ENCODE results near the gene BMP2K.
"Not testable (repeated sequence)": the region's sequence is repeated elsewhere in the genome, so short reads cannot be mapped to it uniquely, and the experiment has no call there.

Gene BMP2K

DNA sequence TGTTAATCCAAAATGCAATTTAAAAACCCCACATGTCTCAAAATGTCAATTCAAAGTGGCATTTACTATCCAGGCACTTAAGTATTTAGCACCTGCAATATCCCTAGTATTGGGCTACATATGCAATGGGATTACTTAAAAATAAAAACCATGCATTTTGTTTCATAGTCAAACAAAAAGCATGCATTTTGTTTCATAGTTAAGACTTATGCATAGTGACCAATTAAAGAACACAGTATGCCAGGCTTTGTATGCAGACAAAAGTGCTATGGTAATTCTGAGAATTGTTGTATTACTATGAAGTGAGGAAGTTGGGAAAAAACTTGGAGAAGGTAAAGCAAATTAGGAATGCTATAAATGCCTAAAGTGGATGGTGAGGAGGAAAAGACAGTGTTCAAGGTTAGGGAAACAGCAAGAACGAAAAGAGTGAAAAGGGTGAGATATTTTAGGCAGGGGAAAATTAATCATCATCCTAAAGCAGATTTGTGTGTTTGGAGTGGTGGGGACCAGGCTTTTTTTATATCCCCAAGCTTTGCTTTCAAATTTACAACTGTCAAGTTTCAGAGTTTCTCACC is 10.6 kb upstream of the BMP2K start:
- no peak for DNase-seq

DNA sequence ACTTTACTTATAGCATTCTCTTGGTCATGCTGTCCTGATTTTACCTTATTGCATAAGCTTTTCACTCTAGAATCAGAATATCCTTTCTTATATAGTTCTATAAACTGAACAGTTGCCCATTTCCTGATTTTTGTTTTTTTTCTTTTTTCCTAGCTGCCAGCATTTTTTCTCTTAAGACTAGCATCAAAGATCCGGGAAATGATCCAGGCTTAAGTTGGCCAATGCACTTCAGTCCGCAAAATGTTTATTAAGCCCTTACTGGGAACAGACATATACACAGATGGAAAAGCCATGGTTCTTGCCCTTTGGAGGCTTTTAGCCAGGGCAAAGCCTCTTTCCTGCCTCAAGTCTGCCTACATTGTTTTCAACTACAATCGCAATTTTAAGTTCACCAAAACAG is 10.1 kb upstream of the BMP2K start:
- no peak for DNase-seq

DNA sequence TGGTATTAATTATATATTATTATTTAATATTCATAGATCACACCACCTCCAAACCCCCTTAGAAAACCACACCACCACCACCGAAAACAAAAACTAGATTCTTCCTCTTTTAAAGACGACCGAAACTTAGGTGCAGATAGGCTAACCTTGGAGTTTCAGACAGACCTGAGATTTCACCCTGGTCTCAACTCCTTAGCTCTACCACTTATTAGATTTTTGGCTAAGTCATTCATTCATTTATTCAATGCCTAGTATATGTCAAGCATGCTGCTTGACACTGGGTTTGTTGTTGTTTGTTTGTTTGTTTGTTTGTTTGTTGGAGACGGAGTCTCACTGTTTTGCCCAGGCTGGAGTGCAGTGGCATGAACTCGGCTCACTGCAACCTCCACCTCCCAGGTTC is 9.5 kb upstream of the BMP2K start:
- no peak for DNase-seq

DNA sequence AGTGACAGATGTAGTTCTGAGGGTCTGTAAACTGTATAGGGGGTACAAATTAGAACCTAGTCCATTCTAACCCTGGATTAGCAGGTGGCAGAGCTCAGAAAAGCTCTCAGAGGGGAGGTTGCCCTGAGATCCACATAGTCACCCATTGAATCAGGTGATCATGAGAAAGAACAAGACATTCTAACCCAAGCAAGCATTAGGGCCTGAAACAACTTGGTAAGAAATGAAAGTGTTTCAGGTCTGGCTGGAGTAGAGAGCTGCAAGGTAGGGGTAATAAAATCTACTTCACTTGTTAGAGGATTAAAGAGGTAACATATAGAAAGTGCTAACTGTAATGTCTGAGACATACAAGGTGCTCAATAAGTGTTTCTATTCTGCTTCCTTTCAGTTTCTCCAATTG is 8.8 kb upstream of the BMP2K start:
- no peak for DNase-seq

DNA sequence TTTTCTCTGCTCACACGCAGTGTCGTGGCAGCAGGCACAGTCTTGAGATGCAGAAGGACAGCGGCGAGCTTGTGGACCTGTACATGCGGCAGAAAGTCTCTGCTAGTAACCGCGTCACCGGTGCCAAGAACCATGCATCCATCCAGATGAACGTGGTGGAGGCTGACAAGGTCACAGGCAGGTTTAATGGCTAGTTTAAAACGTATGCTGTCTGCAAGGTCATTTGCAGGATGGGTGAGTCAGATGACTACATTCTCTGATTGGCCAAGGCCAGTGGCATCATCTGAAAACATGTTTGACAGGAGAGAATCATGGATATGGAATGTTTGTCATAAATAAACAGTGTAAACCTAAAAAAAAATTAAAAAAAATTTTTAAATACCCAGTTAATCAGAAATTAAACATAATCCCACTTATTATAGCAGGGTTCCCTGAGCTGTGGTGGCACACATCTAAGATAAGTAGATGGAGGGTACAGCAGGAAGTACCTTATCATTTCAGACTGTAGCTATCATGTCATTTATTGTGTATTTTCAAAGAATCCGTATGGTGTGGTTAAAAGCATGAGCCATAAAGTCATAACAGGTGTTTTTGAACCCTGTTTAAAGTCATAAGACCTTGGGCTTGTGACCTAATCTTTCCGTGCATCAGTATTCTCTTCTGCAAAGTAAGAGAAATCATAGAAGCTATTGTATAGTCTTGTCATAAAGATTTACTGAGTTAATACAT is 7.5 kb upstream of the BMP2K start:
- DNase-seq = no peak

DNA sequence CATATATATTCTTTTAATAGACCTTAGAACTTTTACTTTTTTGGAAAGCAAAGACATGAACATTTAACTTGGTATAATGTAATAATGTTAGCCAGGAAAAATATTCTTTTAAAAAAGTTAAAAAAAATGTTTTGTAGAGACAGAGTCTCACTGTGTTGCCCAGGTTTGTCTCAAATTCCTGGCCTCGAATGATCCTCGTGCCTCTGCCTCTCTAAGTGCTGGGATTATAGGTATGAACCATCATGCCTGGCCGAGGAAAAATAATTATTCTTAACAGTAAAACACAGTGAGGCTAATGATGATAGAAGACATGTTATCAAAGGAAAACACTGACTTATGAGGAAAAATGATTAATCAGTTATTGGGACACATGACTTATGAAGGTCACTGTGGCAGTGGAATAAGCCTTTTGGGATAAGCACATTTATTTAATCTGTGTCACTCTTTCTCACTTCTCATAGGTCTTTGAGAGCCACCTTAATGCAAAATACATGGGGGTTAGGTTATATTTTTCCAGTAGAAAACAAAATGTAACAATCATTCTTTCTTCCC is 6.0 kb upstream of the BMP2K start:
- no peak for DNase-seq

DNA sequence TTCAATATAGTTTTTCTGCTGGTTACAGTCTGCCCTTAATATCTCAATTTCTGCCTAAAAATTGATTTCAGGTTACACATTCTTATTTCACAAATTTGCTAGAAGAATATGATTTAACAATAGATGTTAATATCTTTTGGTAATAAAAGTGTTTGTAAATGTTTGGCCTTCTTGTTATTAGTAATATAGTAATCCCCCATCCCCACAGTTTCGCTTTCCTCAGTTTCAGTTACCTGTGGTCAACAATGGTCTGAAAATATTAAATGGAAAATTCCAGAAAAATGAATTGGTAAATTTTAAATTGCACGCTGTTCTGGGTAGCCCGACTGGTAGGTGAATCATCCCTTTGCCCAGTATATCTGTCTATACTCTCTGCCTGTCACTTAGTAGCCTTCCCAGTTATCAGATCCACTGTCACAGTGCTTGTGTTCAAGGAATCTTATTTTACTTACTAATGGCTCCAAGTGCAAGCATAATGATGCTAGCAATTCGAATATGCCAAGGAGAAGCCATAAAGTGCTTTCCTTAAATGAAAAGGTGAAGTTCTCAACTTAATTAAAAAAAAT is 3.5 kb upstream of the BMP2K start:
- DNase-seq = no peak

DNA sequence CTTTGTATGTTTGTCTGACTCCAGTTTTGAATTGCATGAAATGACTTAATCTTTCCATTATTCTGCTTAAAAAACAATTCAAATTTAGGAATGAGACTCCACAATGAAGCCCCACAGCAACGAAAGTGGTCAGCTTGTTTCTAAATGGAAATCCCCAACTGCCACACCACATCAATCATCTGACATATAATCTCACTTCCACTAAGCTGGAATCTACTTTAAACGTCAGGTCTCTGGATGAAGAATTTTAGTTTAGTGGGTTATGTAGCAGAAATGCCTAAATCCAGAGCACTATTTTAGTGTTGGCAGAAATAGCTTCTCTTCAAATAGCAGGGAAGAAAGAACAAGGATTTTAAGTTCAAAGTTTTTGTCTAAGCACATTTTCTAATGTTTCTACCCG is 1.7 kb upstream of the BMP2K start:
- no peak for DNase-seq

DNA sequence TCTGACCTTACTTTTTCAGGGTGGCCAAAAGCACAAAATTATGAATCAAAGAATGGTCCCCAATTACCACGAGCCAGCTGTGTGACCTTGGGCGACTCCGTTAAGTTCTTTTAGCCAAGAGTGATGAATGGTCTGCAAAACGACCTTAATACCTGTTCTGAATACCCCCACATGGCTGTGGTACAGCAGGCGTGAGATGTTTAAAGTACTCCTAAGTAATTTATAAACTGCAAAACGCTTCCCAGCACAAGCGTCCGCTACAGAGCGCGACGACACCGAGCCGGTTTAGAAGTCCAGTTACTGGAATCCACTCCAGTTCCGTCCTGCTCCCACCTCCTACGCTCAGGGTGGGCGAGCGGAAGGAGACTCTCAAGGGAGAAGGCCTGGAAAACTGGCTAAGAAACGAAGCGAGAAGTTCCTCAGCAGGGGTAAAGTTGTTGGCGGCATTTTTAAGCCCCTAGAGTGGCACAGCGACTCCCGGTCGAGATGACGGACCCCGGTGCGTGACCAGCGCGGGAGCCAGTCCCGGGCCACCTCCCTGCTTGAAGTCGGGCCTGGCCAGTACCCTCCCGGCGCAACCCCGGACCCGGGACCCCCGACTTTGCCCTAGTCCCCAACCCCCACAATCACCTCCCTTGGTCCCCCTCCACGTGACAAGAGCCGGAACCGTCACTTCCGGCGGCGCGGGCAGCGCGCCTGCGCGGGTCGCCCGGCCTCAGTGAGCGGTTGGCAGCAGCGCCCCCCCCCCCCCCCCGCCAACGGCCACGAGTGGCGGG is 659 bp upstream of the BMP2K start:
- peak; percentile 53 for DNase-seq

DNA sequence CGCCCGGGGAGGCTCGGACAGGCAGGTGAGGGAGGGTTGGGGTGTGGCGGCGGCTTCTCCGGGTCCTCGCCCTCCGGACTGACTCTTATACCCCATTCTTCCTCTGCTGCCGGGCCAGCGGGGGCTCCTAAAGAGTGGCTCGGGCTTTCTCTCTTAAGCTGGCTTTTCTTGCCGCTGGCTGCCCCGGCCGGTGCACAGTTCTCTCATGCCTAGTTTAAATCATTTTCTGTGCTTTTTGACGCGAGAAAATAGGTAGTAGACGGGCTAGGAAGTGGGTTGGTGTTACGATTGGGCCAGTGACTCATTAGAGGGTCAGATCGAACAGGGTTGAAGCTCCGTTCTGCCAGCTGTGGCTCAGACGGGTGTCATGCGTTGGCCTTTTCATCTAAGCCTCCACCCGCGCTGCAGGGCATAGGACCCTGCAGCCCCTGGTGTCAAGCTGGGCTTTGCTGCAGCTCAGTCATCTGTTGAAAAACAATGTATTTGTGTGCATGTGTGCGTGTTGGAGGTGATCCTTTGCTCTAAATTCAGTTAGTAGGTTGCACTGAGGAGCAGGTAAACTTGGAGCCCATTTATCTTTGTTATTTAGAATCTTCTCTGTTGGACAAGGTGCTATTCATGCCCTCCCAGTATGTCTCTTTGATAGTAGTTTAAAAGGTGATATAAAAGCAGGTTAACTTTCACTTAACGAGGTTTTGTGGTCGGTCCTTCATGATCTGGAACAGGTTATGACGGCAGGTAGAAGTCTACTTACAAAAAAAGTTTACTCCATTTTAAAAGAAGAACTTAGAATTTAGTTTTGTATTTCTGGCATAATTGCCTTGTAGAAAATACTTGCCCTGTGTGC is 802 bp downstream of the BMP2K start:
- DNase-seq = peak; percentile 20

DNA sequence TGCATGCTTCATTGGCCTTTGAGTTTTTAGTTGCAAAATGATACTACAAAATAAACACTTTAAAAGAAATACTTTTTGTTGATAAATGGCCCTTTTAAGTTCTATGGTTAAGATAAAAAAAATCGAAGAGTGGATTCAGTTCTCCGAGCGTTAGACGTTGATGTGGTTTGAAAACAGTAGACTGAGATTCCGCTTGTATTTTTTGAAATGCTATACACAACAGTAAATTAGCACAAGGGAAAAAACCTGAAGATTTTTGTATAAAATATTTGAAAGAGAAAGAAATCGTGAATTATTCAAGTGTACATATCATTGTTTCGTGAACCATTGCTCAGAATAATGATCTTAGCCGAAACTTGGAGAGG is 1.4 kb downstream of the BMP2K start:
- DNase-seq = no peak

DNA sequence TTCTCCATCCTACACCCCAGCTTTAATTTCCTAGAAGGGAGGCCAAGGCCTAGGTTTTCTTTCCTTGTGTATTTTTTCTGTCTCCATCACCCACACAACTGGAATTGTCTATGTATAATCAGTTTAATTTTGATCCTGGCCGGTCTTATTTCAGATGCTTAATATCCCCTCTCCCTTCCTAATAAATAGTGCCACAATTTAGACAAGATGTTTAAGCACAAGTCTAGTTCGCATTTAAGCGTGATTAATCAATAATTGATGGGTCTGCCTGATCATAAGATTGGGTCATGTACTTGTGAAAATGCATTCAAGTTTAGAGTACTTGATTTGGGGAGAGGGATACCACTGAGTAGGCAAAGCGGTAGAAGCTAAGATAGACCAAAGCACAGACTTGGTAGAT is 2.4 kb downstream of the BMP2K start:
- DNase-seq = no peak

DNA sequence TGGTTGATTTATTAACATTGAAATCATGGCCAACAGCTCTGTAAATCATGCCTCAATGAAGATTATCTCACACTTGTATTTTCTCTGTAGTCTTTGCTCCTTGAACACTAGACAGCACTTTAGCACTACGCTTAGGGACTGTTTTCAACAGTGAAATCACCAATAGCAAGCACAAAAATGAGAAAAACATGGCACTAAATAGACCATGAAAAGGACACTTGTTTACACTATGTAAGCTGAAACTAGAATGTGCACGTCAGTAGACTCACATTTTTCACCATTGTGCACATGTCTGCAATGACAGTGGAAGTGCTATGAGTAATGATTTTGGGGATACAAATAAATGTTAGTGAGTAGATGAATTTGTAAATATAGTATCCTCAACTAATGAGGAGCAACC is 3.1 kb downstream of the BMP2K start:
- DNase-seq = no peak

DNA sequence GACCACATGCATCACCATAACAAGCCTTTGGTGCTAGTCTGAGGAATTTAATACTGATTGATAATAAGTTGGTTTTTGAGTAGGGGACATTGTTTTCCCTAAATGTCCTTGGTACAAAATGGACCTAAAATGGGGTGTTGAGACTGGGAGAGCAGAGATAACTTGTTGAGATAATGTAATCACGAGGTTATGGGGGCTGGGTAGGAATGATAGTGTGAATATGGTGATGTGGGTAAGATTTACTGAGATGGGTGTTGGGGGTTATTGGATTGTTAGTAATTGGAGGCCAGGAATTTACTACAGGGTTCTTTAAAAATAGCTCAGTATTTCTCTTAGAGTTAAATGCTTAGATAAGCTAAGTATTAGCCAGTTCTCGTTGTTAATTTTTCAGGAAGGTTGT is 3.9 kb downstream of the BMP2K start:
- DNase-seq = no peak

DNA sequence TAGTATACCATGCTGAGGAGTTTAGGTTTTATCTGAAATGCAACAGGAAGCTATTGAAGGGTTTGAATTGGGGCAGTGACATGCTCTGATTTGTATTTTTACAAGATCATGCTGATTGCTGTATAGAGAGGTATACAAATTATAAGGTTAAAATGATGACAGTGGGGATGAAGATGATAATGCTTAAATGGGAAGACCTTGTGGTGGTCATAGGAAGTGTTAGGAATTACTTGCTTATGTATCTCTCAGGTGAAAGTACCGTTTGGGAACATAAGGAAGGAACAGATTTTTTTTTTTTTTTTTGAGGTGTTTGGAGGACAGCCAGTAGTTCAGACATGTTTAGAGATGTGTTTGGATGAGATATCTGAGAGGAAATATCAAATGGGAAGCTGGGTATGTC is 5.0 kb downstream of the BMP2K start:
- DNase-seq = no peak

DNA sequence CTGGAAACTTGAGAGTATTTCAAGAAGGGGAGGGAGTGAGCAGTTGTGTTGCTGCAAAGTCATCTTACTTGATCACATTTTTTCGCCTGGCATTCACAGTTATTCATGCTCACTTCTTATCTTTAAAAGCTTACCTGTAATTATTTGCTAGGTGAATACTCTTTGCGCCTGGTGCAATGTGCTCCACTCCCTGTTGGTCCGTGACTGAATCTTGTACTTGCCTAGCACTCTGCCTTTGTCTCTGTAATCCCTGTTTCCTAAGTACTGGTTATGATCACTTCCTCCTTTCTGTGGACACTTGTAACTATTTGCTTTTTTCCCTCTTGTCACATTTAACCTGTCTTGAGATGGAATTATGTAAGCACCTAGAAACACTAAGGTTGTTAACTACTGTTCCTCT is 5.8 kb downstream of the BMP2K start:
- no peak for DNase-seq

DNA sequence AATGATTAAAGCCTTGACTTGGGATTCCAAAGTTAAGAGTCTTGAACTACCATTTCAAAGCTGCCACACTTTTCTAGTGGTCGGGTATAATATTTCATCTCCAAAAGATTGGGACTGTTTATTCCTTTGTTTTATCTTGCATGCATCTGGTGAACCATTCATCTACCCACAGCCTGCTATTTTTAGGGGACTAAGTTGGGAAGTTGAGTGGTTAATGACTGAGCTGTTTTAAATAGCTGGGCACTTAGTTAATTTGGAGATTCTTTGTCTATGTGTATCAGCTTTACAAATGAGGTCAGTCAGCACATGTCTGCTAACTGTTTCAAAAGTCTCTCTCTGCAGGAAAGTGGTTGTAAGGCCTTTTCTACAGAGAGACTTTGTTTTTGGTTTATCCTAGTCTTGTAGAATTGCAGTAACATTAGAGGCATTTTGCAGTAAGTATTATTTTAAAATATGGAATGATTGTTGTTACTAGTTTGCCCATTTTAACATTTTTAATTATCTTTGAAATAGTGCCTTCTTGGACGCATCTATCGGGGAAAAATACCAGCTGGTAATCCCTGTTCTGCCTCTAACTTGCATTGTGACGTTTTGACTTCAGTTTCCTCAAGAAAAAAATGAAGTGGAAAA is 8.2 kb downstream of the BMP2K start:
- no peak for DNase-seq

DNA sequence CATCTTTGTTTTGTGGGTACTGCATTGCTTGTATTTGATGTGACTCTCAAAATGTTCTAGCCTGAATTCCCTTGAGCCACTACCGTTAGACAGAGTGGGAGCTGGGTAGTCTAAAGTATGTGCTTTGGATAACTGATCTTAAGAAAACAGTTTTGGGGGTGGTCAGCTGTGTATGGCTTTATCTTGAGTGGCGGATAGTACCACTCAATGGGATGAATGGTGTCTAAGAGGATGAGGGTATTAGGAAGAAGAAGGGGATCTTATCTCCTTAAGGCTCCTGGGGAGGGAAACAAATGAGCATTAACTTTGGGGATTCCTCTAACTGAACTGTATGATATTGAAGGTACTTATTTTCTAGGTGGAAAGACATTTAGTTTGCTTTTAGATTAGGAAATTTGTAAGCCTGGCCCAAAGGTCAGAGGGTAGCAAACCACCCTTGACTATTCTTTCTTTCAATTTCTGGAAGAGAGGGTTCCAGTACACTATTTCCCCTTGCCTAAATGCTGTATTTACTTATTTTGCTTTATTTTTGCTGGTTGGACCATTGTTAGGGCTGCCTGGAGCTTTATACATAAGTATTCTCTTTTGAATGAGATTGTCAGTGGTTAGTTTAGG is 11.3 kb downstream of the BMP2K start:
- DNase-seq = no peak

DNA sequence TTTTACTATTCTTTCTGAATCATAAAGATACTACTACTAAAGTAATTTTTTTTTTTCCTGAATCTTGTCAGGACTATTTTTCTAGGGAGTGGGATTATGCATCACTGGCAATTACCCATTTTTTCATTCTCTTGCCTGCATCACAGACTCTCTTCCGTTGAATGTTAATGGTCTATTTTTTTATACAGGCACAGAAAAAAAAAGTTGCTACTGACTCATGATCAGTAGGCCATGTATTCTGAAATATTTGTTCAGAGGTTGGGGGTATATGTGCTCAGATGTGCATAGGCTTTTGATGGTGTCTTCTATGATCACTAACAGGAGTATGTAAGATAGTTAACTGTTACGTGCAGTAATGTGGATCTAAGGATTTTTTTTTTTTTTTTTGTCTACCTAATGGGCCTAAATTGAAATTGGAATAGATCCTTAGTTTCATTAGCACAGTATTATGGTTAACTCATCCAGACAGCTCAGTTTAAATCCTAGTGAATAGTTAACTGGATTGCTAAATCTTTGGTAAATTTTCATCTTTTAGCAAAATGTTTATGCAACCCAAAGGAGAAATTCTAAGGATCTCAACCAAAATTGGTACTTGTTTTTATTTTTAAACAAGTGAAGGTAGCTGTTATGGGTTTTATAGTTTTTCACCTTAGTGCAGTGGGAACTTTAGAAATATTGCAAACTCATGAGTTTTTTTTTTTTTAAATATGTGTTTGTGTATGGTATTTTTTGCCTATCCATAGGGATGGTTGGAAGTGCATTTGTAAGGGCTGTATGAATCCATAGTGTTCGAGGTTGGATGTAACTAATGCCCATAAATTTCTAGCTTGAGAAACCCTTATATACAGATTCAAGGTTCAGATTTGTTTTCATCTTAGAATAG is 12.1 kb downstream of the BMP2K start:
- DNase-seq = no peak

DNA sequence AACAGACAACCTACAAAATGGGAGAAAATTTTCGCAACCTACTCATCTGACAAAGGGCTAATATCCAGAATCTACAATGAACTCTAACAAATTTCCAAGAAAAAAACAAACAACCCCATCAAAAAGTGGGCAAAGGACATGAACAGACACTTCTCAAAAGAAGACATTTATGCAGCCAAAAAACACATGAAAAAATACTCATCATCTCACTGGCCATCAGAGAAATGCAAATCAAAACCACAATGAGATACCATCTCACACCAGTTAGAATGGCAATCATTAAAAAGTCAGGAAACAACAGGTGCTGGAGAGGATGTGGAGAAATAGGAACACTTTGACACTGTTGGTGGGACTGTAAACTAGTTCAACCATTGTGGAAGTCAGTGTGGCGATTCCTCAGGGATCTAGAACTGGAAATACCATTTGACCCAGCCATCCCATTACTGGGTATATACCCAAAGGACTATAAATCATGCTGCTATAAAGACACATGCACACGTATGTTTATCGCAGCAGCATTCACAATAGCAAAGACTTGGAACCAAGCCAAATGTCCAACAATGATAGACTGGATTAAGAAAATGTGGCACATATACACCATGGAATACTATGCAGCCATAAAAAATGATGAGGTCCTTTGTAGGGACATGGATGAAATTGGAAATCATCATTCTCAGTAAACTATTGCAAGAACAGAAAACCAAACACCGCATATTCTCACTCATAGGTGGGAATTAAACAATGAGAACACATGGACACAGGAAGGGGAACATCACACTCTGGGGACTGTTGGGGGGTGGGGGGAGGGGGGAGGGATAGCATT is 19.7 kb downstream of the BMP2K start:
- DNase-seq = not testable (repeated sequence)

All from NCI-H1694 treated with DMSO at 0.1 percent for 48 hours (cell line).